Left ventricle myocardium inferior (tissue), 1 donor: ENCODE measurements around the gene STEAP1B. TPM values are rescaled to one million over a fixed set of nuclear protein-coding genes. Genes with fewer than 3 reads are reported as not detected.

Source experiments
- DNase-seq: peaks from one replicate; pipeline ENCODE4 v3.0.0-alpha.2; 2020
- H3K27ac ChIP-seq: fragments of 200-600 bp; replicated peaks from 2 replicates; pipeline ENCODE4 v1.8.0; 2021
- H3K27me3 ChIP-seq: fragments of 200-600 bp; 2 replicates; pipeline ENCODE4 v1.8.0; 2021; ENCODE audit warnings: low read depth
- H3K36me3 ChIP-seq: fragments of 200-600 bp; 2 replicates; pipeline ENCODE4 v1.8.0; 2021
- H3K4me1 ChIP-seq: fragments of 200-600 bp; 2 replicates; pipeline ENCODE4 v1.8.0; 2021
- H3K4me3 ChIP-seq: fragments of 200-600 bp; 2 replicates; pipeline ENCODE4 v1.8.0; 2021; ENCODE audit warnings: mild to moderate bottlenecking, moderate library complexity
- H3K9me3 ChIP-seq: fragments of 200-600 bp; replicated peaks from 2 replicates; pipeline ENCODE4 v1.8.0; 2021
- intact Hi-C: fragments of 100-400 bp; cut with micrococcal nuclease; formaldehyde crosslinking; loops from one replicate; pipeline ENCODE4 v1.11.0; 2022
- total RNA-seq: library from RNA; stranded (reverse); fragmentation: NEBNext Ultra II Directional; extraction: Animal tissue kit (Norgen Biotek cat#: 25700); gene quantifications from one replicate; pipeline ENCODE4 v1.2.1, GENCODE V29; 2021
- TF ChIP-seq, protein P1 (sequence below): fragments of 200-600 bp; IDR thresholded peaks from 2 replicates; pipeline ENCODE4 v1.8.0; 2021; ENCODE audit warnings: antibody characterized with exemption, mild to moderate bottlenecking, borderline replicate concordance
- donor health status: DM: no; HTN: yes; CAD: no; lungs with severe emphysema.

The STEAP1B gene
- total RNA-seq, 1 donor from 2014 or later = 0.63 TPM

DNA sequence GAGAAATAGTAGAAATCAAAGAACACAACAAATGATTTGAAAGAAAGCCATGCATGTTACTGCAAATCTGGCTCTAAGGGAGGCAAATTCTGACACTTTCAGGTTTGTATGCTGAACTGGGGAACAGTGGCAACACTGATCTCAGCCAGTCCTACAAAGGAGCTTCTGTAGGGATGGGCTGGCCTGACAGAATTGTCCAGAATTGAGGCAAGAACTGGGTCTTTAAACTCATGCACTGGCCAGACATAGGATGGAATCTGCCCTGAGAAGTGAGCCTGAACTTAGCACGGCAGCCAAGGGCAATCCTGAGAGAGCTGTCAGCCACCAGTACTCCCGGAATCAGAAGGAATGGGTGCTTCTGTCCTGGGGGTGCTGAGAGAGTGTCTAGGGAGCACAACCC lies 72.1 kb downstream of the STEAP1B start:
- intact Hi-C loops = no loop called here
- Histone ChIP-seq H3K9me3 (no peaks in the 10 kb centered on the region), H3K27me3 (no peaks in the 10 kb centered on the region), H3K27ac (no peak overlapping the region), H3K4me1 (no peaks in the 10 kb centered on the region), H3K36me3 (no peaks in the 10 kb centered on the region), H3K4me3 (no peak overlapping the region)
- no peak for DNase-seq
- TF ChIP-seq, protein P1, sequence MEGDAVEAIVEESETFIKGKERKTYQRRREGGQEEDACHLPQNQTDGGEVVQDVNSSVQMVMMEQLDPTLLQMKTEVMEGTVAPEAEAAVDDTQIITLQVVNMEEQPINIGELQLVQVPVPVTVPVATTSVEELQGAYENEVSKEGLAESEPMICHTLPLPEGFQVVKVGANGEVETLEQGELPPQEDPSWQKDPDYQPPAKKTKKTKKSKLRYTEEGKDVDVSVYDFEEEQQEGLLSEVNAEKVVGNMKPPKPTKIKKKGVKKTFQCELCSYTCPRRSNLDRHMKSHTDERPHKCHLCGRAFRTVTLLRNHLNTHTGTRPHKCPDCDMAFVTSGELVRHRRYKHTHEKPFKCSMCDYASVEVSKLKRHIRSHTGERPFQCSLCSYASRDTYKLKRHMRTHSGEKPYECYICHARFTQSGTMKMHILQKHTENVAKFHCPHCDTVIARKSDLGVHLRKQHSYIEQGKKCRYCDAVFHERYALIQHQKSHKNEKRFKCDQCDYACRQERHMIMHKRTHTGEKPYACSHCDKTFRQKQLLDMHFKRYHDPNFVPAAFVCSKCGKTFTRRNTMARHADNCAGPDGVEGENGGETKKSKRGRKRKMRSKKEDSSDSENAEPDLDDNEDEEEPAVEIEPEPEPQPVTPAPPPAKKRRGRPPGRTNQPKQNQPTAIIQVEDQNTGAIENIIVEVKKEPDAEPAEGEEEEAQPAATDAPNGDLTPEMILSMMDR = no peak

DNA sequence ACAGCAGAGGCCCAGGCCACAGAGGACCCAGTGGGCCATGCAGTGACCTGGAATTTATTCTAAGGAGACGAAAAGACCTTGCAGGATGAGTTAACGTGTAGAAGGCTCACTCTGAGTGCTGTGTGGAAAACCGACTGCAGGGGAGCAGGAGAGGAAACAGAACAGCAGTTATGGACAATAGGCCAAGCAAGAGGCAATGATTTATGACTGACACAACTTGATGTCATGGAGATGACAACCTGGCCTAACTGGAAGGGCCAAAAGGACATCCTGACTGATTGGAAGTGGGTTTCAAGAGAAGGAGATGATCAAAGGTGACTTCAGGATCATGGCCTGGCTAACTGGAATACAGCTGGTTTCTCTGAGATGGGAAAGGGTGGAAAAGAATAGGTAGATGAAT lies 72.9 kb downstream of the STEAP1B start:
- H3K27ac ChIP-seq = no peak overlapping the region
- no peaks in the 10 kb centered on the region for H3K4me1 ChIP-seq
- H3K9me3 ChIP-seq = no peaks in the 10 kb centered on the region
- no peak overlapping the region for H3K4me3 ChIP-seq
- DNase-seq = no peak
- intact Hi-C loops = no loop called here
- H3K27me3 ChIP-seq = no peaks in the 10 kb centered on the region
- TF ChIP-seq, protein P1 = no peak
- H3K36me3 ChIP-seq = no peaks in the 10 kb centered on the region

DNA sequence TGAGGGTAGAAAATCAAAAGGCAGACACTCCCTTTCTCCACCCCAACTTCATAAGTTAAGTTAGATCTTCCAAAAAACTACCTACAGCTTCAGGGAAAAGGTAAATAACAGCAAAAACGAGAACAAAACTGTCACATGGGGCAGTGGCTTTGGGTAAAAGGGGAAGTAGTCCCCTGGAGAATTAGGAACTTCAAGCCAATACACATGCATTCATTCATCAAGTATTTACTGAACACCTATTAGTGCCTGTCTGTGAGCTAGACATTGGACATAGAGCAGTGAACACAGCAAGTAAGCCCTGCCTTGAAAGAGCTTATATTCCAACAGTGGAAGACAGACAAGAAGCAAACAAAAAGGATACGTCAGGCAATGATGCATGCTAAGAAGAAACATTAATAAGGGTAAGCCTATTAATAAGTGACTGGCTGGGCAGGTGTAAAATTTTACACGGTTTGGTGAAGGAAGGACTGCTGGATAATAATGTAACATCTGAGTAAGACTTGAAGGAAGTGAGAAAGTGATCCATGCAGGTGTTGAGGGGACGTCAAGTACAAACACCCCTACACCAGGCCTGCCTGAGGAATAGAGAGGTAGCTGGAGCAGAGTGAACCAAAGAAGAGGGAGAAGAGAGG lies 73.4 kb downstream of the STEAP1B start:
- intact Hi-C loops = no loop called here
- H3K27me3 ChIP-seq = no peaks in the 10 kb centered on the region
- H3K4me3 ChIP-seq = no peak overlapping the region
- no peaks in the 10 kb centered on the region for H3K4me1 ChIP-seq
- H3K36me3 ChIP-seq = no peaks in the 10 kb centered on the region
- TF ChIP-seq, protein P1 = no peak
- no peak overlapping the region for H3K27ac ChIP-seq
- no peaks in the 10 kb centered on the region for H3K9me3 ChIP-seq
- no peak for DNase-seq

DNA sequence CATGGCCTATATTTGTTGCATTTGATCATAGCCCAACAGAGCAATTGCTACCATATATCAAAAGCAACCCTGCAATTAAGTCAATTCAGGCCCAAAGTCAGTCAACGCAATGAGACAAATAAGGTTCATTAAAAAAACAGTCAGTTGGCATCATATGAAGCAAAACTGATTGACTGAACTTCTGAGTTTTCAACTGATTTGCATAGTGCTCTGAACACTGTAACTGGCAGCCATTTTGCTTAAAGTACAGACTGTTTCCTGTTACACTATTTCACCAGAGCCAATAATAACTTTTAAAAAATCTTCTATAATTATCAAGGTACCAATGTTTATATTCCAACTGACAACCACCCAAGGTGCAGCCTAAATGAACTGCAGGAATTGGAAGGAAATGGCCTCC lies 74.6 kb downstream of the STEAP1B start:
- TF ChIP-seq, protein P1 = no peak
- no peak overlapping the region for H3K4me3 ChIP-seq
- intact Hi-C loops = no loop called here
- H3K36me3 ChIP-seq = no peaks in the 10 kb centered on the region
- H3K9me3 ChIP-seq = no peaks in the 10 kb centered on the region
- no peak overlapping the region for H3K27ac ChIP-seq
- H3K4me1 ChIP-seq = no peaks in the 10 kb centered on the region
- DNase-seq = no peak
- no peaks in the 10 kb centered on the region for H3K27me3 ChIP-seq

DNA sequence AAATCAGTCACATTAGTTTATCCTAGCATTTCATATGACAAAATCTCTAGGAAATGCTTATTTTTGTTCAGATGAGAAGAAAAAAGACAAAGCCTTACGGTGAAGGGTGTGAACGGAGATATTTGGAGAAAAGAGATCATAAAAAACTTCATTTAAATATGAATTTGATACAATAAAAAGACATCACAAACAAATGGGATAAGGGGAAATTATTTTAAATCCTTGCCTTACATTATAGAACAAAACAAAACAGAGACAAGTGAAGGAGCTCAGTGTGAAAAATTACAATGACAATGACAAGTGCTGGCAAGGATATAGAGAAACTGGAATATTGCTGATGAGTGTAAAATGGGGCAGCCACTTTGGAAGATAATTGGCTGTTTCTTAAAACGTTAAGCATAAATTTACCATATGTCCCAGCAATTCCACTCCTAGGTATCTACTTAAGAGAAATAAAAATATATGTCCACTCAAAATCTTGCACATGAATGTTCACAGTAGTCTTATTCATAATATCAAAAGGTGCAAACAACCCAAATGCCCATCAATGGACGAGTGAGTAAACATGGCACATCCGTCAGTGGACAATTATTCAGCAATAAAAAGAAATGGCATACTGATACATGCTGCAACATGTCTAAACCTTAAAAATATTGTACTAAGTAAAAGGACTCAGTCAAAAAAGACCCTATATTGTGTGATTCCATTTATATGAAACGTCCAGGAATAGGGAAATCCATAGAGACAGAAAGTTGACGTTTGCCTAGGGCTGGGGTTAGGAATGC lies 77.0 kb downstream of the STEAP1B start:
- no peaks in the 10 kb centered on the region for H3K4me1 ChIP-seq
- H3K4me3 ChIP-seq = no peak overlapping the region
- intact Hi-C loops = no loop called here
- no peaks in the 10 kb centered on the region for H3K36me3 ChIP-seq
- TF ChIP-seq, protein P1 = no peak
- no peaks in the 10 kb centered on the region for H3K9me3 ChIP-seq
- no peak overlapping the region for H3K27ac ChIP-seq
- H3K27me3 ChIP-seq = no peaks in the 10 kb centered on the region
- no peak for DNase-seq
